IPS-11a (cell line): ENCODE results near the gene POU2F2.

Experiments used
- H3K4me3 ChIP-seq: one replicate; pipeline ENCODE4 v1.5.1; 2013; ENCODE audit warnings: low read depth, low read length, control low read depth

POU2F2 gene

GRCh38 chr19:42132030-42132628 is at the start of gene POU2F2:
Gene POU2F2 (minus strand): TSS chr19:42132446. CDS start chr19:42132411, 35 bp downstream.
- H3K4me3 ChIP-seq = peak within 1 kb of the TSS; percentile 50

DNA sequence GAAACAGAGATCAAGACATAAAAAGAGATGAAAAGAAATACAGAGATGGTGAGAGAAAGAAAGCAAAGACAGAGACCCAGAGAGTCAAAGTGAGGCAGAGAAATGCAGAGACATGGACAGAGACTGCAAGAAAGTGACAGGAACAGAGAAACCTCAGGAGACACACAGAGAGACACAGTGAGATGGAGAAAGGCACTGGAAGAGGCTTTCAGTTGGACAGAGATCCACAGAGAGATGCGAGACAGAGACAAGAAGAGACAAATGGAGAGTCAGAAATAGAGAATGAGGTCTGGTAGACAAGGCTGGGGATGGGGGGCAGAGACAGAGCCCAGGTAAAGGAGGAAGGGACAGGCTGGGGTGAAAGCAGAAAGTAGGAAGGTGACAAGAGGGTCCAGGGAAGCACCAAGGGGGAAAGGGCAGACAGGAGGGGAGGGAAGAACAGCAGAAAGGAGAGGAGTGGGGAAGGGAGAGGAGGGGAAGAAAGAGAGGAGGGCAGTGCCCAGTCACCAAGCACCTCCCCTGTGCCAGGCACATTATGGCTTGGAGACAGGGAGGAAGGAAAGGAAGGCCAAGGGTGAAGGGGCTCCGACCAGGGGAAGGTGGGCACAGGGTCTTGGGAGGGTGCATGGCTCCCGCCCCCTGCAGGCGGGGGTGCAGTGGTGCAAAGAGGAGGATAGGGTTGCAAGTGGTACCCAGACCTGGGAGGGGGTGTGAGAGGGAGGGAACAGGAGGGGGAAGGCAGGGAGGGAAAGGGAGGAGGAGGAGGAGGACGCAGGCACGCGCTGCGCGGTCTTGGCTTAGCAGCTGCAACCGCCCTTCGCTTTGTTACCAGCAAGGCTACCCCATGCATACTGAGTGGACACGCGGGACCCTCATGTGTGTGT is 46.8 kb upstream of the POU2F2 start:
- H3K4me3 ChIP-seq = no peak overlapping the region

DNA sequence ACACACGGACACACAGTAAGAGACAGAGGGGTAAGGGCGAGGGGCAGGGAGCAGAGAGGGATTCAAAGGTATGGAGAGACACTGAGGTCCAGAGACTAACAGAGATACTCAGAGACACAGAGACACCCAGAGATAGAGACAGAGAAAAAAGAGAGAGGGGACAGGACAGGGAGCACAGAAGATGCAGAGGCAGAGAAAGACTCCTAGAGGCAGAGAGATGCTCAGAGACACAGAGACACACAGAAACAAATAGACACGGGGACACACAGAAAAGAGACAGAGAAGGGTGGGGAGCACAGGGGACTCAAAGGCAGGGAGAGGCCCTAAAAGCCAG is 45.4 kb upstream of the POU2F2 start:
- H3K4me3 ChIP-seq = no peak overlapping the region

- no peak overlapping the region for H3K4me3 ChIP-seq
Measured at GRCh38 chr19:42176990-42177685, 44.9 kb upstream of the POU2F2 start.

DNA sequence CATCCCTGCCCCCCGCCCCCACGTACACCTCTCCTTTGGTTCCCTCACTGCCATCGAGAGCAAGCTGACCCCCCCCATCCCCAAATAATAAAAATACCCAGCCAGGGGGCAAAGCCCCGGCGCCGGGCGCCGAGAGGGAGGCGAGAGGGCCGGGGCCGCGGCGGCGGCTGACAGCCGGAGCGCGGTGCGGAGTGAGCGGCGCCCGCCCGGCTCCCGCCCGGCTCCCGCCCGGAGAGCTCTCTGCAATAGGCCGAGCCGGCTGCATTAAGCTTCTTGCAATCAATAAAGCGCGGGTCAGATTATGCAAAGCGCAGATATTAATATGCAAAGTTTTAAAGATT is 44.4 kb upstream of the POU2F2 start:
- no peak overlapping the region for H3K4me3 ChIP-seq

DNA sequence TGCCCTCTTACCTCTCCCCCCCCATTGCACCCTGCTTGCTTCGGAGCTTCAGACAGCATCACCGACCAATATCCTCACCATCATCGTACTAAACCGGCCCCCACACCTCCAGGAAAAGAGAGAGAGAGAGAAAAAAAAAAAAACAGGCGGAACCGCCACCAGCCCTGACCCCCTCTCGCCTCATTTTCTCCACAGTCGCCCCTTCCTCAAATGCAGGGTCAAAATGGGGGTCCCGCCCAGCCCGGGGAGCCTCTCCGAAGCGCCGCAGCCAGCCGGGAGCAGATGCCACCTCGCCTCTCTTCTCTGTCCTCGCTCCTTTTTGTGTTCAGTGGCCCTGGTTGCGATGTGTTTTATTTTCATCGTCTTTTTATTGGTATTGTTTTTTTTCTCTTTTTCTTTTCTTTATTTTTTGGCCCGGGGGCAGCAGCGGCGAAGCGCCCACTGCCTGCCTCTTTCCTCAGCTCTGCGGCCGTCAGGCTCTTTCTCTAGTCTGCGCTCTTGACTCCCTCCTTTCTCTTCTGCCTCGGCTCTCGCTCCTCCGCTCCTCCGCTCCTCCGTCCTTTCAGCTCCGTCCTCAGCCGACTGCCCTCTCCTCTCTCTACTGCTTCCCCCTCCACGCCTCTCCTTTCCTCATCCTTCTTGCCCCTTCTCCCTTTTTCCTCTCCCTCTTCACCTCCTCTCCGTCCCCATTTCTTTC is 43.9 kb upstream of the POU2F2 start:
- no peak overlapping the region for H3K4me3 ChIP-seq

- H3K4me3 ChIP-seq = no peak overlapping the region
Measured at GRCh38 chr19:42174958-42175734, 42.9 kb upstream of the POU2F2 start.

GRCh38 chr19:42174188-42174587 is 41.9 kb upstream of the POU2F2 start:
- no peak overlapping the region for H3K4me3 ChIP-seq

DNA sequence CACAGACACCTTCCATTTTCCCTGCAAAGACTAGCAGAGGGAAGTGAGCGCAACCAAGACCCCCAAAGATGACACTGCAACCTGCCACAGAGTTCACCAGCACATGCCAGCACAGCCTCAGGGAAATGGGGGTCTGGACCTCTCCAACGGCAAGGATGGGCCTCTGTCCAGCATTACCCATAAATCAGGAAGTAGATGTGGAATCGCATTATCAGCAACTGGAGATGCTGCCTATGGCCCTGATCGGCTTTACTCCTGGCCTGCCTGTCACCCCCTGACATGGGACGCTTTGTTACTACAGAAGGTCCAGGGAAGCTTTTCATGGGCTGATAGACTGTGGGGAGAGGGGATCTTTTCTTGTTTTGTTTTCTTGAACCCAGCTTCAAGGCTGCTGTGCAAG is 41.4 kb upstream of the POU2F2 start:
- H3K4me3 ChIP-seq = no peak overlapping the region

- no peak overlapping the region for H3K4me3 ChIP-seq
Measured at GRCh38 chr19:42172261-42172660, 40.0 kb upstream of the POU2F2 start.

- no peak overlapping the region for H3K4me3 ChIP-seq
Measured at GRCh38 chr19:42170715-42171114, 38.5 kb upstream of the POU2F2 start.

DNA sequence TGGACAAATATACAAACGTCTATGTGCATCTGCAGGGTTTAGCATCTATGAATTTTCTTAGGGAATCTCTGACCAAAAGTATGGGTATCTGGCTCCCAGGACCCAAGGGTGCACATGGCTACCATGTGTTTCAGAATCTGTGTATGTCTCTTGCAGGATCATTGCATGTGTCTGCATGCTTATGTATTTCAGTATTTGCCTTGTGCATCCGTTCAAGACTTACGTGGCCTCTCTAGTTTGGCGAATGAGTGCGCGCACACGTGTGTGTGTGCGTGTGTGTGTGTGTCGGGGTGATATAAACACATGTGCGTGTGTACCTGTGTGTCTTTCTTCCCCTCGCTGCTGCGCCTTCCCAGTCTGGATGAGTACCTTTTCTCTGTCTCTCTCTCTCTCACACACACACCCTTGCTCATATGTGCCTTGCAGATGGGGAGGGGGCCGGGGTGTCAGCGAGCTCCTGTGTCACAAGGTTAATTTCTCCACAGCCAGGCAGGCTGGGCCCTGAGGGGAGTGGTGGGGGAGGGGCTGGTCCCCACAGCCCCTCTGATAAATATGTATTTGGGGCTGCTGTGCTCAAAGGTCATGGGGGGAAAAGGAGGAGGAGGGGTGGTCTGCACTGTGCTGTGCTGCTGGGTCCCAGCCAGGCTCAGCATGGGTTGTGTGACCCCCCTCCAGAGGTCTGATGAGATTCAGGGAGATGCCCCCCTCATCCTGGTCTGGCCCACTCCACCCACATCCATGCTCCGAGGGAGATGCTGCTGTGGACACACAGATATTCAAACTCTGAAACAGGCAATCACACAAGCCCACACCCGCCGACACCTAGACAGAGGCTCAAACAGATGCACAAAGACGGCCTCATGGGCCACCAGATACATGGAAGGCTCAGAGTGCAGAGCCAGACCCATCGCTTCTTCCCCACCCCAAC is 37.5 kb upstream of the POU2F2 start:
- no peak overlapping the region for H3K4me3 ChIP-seq

- no peak overlapping the region for H3K4me3 ChIP-seq
Measured at GRCh38 chr19:42168206-42168605, 36.0 kb upstream of the POU2F2 start.

DNA sequence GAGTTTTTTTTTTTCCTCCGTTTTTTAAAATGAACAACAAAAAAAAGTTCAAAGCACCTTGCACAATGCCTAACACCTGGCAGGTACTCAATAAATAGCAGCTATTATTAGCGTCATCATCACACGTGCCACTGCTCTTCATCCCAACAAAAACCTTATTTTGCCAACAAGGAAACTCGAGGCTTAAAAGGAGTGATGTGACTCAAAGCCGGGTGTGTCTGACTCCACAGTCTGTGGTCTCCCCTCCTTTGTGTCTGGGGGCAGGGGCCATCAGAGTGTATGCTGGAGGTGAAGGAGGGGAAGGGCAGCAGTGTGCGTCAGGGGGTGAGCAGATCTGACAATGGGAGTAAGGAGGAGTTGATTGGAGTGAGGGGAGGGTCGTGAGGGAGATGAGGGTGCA is 34.1 kb upstream of the POU2F2 start:
- H3K4me3 ChIP-seq = no peak overlapping the region

DNA sequence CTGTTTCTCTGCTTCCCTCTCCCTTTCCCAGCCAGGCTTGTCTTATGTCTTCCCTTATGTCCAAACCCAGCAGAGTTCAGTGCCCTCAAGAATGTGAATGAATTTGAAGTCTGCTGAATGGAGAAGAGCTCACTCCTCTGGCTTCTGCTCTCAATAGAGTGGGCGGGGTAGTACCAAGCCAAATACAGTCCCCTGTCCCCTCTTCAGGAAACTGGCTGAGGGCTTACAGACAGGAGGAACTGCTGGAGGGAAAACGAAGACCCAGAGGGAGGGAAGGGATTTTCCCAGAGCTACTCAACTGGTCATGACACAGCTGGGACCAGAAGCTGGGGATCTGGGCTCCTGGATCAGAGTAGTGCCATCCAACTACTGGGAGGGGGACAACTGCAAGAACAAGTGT is 32.9 kb upstream of the POU2F2 start:
- H3K4me3 ChIP-seq = no peak overlapping the region

DNA sequence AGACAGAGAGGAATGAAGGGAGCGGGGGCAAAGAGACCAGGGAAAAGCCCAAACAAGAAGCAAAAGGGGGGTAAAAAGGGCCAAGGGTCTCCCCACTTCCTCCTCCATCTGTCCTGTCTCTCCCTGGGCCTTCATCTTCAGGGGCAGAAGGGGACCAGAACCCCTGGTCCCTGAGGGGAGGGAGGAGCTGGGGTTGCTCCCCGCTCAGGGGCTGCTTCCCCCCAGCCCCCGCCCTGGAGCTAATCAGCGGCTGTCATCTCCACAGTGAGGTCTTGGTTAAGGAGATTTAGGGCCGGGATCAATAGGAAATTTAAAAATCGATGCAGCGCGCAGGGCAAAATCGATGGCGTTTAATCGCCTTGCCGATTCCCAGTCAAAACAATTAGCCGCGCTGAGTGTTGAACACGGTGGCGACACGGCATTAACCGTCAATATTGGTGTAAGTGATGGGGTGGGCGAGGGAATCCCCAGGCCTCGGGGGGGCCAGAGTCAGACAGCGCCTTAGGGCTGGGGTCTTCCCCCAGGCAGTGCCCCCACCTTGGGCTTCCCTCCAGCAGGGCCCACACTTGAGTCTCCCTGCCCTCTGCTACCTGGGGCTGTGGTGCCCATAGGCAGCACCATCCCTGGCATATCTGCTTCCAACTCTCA is 29.5 kb upstream of the POU2F2 start:
- no peak overlapping the region for H3K4me3 ChIP-seq

DNA sequence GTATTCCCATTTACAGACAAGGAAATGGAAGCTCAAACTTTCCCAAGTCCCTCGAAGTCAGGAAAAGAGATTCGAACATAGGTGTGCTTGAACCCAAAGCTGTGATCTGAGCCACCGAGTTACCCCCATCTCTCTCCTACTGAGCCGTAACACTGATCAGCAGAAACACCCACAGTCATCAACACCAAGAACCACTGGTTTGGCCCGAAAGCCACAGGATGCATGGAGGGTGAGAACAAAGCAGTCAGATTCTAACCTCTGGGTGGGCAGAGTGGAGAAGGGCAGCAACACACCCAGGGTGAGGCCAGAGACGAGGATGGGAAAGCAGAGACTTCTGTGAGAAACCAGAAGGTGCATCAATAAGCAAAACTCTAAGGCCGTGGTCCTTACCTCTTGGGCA is 27.7 kb upstream of the POU2F2 start:
- H3K4me3 ChIP-seq = no peak overlapping the region

DNA sequence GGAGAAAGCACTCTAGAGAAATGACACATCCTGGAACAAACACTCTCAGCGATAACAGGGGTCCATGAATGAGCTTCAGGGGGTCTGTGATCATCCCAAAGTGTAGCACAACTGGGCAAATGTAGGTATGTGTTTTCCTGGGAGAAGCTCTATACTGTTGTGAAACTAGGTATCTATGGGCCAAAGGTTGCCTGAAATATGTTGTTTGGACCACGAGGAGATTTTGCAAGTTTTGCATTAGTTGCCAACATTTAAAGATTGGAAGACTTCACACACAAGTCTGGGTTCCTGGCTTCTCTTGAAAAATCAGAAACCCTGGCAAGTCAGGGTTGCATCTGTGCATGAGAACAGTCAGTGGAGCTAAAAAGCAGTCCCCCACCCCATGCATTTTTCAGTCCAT is 26.7 kb upstream of the POU2F2 start:
- H3K4me3 ChIP-seq = no peak overlapping the region

- H3K4me3 ChIP-seq = no peak overlapping the region
Measured at GRCh38 chr19:42156571-42156970, 24.3 kb upstream of the POU2F2 start.
